HEK293 (cell line): Measurements from ENCODE around the gene CROCC.
"Not testable (repeated sequence)": the region's sequence is repeated elsewhere in the genome, so short reads cannot be mapped to it uniquely, and the experiment has no call there.

Experiments
- CTCF ChIA-PET: fragments of 350-600 bp; formaldehyde crosslinking; extraction: SDS; loops from one replicate; lab custom pipeline; 2021; ENCODE audit warnings: antibody characterized with exemption; lab: Yijun Ruan, JAX
- POLR2A ChIA-PET: fragments of 300-600 bp; formaldehyde crosslinking; extraction: SDS; loops from one replicate; lab custom pipeline; 2020; ENCODE audit warnings: antibody characterized with exemption, inconsistent platforms; lab: Yijun Ruan, JAX
- H3K27ac ChIP-seq: fragments of 200-500 bp; sonication (Bioruptor generic); 2 replicates; pipeline ENCODE4 v1.5.1; 2014; ENCODE audit warnings: low read depth, low read length, control low read depth, inconsistent platforms; ENCODE audit errors: extremely low read depth
- H3K36me3 ChIP-seq, 2 experiments: fragments of 200-500 bp in 1 of 2; sonication (Bioruptor generic) in 1 of 2; 1 replicate in 1 of 2; 2 replicates in 1 of 2; pipeline ENCODE4 v1.5.1; 2014 to 2017; ENCODE audit warnings: inconsistent platforms in 2 of 2, low read length in 2 of 2; ENCODE audit not compliant: control insufficient read depth in 2 of 2, insufficient read depth in 1 of 2
- H3K4me1 ChIP-seq: fragments of 200-500 bp; sonication (Bioruptor generic); 2 replicates; pipeline ENCODE4 v1.5.1; 2014; ENCODE audit warnings: mild to moderate bottlenecking, low read length, inconsistent platforms; ENCODE audit not compliant: control insufficient read depth, insufficient read depth
- H3K4me3 ChIP-seq: 2 replicates; pipeline ENCODE4 v1.5.1; 2011; ENCODE audit warnings: low read depth, mild to moderate bottlenecking, control low read depth, low read length, moderate library complexity
- H3K9me3 ChIP-seq: fragments of 200-500 bp; sonication (Bioruptor generic); 2 replicates; pipeline ENCODE4 v1.5.1; 2014; ENCODE audit warnings: low read depth, low read length, inconsistent platforms; ENCODE audit not compliant: control insufficient read depth, insufficient read depth
- GLIS1 ChIP-seq: fragments of 450-650 bp; formaldehyde crosslinking; IDR thresholded peaks from 2 replicates; pipeline ENCODE4 v1.5.1; 2016; ENCODE audit warnings: missing biosample characterization, missing genetic modification characterization
- YY1 ChIP-seq: fragments of 450-650 bp; formaldehyde crosslinking; IDR thresholded peaks from 2 replicates; pipeline ENCODE4 v1.5.1; 2018; ENCODE audit warnings: missing biosample characterization, missing genetic modification characterization
- ZBTB6 ChIP-seq: fragments of 450-650 bp; formaldehyde crosslinking; IDR thresholded peaks from 2 replicates; pipeline ENCODE4 v1.5.1; 2017; ENCODE audit warnings: missing biosample characterization, missing genetic modification characterization
- ZBTB8A ChIP-seq: fragments of 450-650 bp; formaldehyde crosslinking; IDR thresholded peaks from 2 replicates; pipeline ENCODE4 v1.5.1; 2016; ENCODE audit warnings: missing biosample characterization, missing genetic modification characterization
- ZIC2 ChIP-seq: fragments of 450-650 bp; formaldehyde crosslinking; IDR thresholded peaks from 2 replicates; pipeline ENCODE4 v1.5.1; 2016; ENCODE audit warnings: missing biosample characterization, missing genetic modification characterization
- ZNF423 ChIP-seq: fragments of 450-650 bp; formaldehyde crosslinking; IDR thresholded peaks from 2 replicates; pipeline ENCODE4 v1.5.1; 2016; ENCODE audit warnings: missing biosample characterization, missing genetic modification characterization
- ZNF600 ChIP-seq: fragments of 450-650 bp; formaldehyde crosslinking; IDR thresholded peaks from 2 replicates; pipeline ENCODE4 v1.5.1; 2016; ENCODE audit warnings: missing biosample characterization, missing genetic modification characterization
- ZNF76 ChIP-seq: fragments of 450-650 bp; formaldehyde crosslinking; IDR thresholded peaks from 2 replicates; pipeline ENCODE4; 2016; ENCODE audit warnings: low read depth, missing biosample characterization, missing genetic modification characterization, borderline replicate concordance
- ZNF768 ChIP-seq: fragments of 450-650 bp; formaldehyde crosslinking; IDR thresholded peaks from 2 replicates; pipeline ENCODE4 v1.5.1; 2018; ENCODE audit warnings: missing biosample characterization, mild to moderate bottlenecking, missing genetic modification characterization

The CROCC gene

GRCh38 chr1:16927711-16928485 is 6.2 kb downstream of the CROCC start:
- ChIA-PET CTCF (interaction anchor here (1.3 kb wide), 1 partner anchor 24 kb away, joined by 5 read pairs; no protein-coding TSS in a partner anchor), POLR2A (interaction anchor here (0.6 kb wide), 1 partner anchor 57 kb away, joined by 3 read pairs; no protein-coding TSS in a partner anchor)
- Histone ChIP-seq H3K4me3 (no peak overlapping the region), H3K4me1 (no peaks in the 10 kb centered on the region), H3K27ac (no peak overlapping the region), H3K9me3 (no peaks in the 10 kb centered on the region), H3K36me3 (peaks cover 0 to 14% of the 10 kb centered on the region in 2 experiments; a peak in 1 of 3 replicates)
- TF ChIP-seq YY1 (tag by site-specific recombination), result no peak

DNA sequence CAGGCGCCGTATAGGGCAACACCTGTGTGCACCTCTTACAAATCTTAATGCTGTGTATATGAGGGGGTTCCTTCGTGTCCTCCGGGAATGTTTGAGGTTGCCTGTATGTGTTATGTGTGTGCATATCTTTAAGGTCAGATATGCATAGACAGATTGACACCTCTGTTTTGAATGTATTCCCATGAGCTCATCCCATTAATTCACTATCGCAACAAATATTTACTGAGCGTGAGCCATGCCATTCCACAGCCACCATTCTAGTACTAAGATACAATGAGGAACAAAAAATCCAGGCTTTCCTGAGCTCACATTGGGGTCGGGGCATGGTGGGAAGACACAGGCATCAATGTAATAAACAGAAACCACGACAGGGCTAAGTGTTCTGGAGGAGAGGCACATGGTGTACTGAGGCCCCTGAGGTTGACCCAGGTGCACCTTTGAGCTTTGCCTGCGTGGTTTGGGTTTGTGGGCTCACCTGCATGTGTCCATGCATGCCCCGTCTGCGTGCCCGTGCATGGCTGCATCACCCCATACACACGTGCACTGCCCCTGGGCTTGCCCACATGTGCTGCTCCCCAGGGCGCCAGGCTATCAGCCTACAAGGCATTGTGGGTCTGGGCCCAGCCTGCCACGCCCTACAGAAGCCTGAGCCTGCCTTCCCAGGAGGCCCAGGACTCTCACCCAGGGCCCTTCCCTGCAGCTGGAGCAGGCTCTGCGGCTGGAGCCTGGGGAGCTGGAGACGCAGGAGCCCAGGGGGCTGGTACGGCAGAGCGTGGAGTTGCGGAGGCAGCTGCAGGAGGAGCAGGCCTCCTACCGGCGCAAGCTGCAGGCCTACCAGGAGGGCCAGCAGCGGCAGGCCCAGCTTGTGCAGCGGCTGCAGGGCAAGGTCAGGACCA is 7.7 kb downstream of the CROCC start:
- CTCF ChIA-PET, result interaction anchor here (0.6 to 1.3 kb wide), 2 partner anchors 23 to 25 kb away, joined by 5 read pairs; no protein-coding TSS in a partner anchor
- not testable (repeated sequence) for H3K4me3 ChIP-seq, H3K9me3 ChIP-seq, H3K27ac ChIP-seq, H3K4me1 ChIP-seq
- POLR2A ChIA-PET, result interaction anchor here (0.9 kb wide), 1 partner anchor 24 kb away, joined by 3 read pairs; no protein-coding TSS in a partner anchor
- TF ChIP-seq ZIC2 (tag by site-specific recombination) (peak; percentile 98), GLIS1 (tag by site-specific recombination) (0 out of 2 replicates have a peak, but pooled peaks have one; percentile 15), ZBTB8A (tag by site-specific recombination) (peak; percentile 58), ZNF423 (tag by site-specific recombination) (peak; percentile 72; the same call in 1 of the 2 replicates), ZNF600 (peak; percentile 87), ZNF76 (tag by site-specific recombination) (peak; percentile 35; the same call in 1 of the 2 replicates), ZBTB6 (tag by site-specific recombination) (peak; percentile 39; the same call in 1 of the 2 replicates)
- H3K36me3 ChIP-seq, result peaks cover 3 to 14% of the 10 kb centered on the region in 2 experiments; a peak in 2 of 3 replicates

GRCh38 chr1:16931206-16931934 is 9.6 kb downstream of the CROCC start:
- CTCF ChIA-PET, result interaction anchor here (0.6 kb wide), 1 partner anchor 115 kb away, joined by 3 read pairs; no protein-coding TSS in a partner anchor
- H3K4me3 ChIP-seq, POLR2A ChIA-PET, H3K9me3 ChIP-seq, H3K4me1 ChIP-seq, H3K27ac ChIP-seq: not testable (repeated sequence)
- peaks cover 6 to 14% of the 10 kb centered on the region in 2 experiments; a peak in 2 of 3 replicates for H3K36me3 ChIP-seq
- peak; percentile 97; the same call in 1 of the 2 replicates for TF ChIP-seq ZNF768 (tag by site-specific recombination)

DNA sequence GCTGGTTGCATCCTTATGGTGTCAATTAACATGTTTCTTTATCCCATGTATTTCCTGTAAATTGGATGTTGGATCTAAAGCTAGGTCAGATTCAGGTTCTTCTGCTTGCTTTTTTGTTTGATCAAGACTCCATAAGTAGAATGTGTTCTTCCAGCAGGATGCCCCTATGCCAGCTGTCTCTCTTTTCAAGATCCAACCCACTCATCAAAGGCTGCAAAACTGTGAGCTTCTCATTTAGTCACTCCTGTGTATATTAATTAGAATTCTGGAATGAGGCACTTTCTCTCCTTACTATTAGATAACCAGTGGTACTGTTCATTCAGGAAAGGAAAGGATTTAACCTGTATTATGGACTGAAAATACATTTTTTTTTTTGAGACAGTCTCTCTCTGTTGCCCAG is 12.2 kb downstream of the CROCC start:
- H3K9me3 ChIP-seq, POLR2A ChIA-PET, H3K4me1 ChIP-seq, H3K4me3 ChIP-seq, H3K27ac ChIP-seq: not testable (repeated sequence)
- CTCF ChIA-PET, result interaction anchor here (0.5 kb wide), 1 partner anchor 473 kb away, joined by 3 read pairs; no protein-coding TSS in a partner anchor
- H3K36me3 ChIP-seq, result peaks cover 6 to 29% of the 10 kb centered on the region in 2 experiments; a peak in 2 of 3 replicates

GRCh38 chr1:16936580-16936979 is 14.8 kb downstream of the CROCC start:
- H3K9me3 ChIP-seq, H3K4me3 ChIP-seq, H3K4me1 ChIP-seq, POLR2A ChIA-PET, H3K27ac ChIP-seq: not testable (repeated sequence)
- CTCF ChIA-PET, result interaction anchor here (1.0 kb wide), 1 partner anchor 15 kb away, joined by 3 read pairs; no protein-coding TSS in a partner anchor
- H3K36me3 ChIP-seq, result peaks cover 6 to 18% of the 10 kb centered on the region in 2 experiments; a peak in 2 of 3 replicates
